GM19351 (cell line): ENCODE data around the gene ZNF544.
"Not testable (repeated sequence)": the region's sequence is repeated elsewhere in the genome, so short reads cannot be mapped to it uniquely, and the experiment has no call there.

Experiments used
- ATAC-seq: cut with Tn5 transposase; IDR thresholded peaks from one replicate; pipeline ENCODE4 v1.9.1; 2021; ENCODE audit warnings: mild to moderate bottlenecking, moderate library complexity; ENCODE audit not compliant: unreplicated experiment

The ZNF544 gene

DNA sequence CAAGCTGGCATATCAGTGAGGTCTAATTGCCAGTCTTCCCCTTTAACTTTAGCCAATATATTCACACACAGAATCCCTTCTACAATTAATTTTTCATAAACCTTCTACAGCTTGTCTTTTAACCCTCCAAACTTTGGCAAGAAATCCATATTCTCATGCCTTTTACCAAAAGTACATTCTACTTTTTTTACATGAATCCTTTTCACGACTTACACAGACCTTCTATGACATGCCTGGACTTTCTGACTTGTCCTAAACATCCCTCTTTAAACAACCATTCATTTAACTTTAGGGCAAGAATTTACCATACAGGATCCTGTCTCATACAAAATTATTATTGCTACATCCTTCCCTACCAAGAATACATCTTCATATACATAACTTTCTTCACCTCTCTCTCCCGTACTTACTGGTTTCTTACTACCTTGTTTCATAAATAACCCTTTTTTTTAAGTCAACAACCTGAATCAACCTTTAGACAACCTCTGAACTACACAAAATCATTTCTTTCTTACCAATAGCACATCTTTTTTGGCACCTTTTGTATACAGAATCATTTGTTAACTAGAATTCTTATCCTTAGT lies 23.5 kb downstream of the ZNF544 start:
- no peak for ATAC-seq

DNA sequence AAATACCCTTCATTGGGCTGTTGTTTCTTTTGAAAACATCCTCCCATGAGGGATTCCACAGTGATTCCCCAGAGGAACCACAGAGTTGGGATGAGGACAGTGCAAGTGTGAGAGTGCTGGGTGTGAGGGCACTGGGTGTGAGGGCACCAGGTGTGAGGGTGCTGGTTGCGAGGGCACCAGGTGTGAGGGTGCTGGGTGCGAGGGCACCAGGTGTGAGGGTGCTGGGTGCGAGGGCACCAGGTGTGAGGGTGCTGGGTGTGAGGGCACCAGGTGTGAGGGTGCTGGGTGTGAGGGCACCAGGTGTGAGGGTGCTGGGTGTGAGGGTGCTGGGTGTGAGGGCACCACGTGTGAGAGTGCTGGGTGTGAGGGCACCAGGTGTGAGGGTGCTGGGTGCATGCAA lies 29.5 kb downstream of the ZNF544 start:
- ATAC-seq = not testable (repeated sequence)

DNA sequence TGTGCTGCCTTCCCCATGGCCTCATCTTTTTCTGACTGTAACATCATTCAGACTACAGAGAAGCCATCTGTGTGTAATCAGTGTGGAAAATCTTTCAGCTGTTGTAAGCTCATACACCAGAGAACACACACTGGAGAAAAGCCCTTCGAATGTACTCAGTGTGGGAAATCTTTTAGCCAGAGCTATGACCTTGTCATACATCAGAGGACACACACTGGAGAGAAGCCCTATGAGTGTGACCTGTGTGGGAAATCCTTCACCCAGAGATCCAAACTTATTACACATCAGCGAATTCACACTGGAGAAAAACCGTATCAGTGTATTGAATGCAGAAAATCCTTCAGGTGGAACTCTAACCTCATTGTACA lies 32.9 kb downstream of the ZNF544 start:
- ATAC-seq = no peak

DNA sequence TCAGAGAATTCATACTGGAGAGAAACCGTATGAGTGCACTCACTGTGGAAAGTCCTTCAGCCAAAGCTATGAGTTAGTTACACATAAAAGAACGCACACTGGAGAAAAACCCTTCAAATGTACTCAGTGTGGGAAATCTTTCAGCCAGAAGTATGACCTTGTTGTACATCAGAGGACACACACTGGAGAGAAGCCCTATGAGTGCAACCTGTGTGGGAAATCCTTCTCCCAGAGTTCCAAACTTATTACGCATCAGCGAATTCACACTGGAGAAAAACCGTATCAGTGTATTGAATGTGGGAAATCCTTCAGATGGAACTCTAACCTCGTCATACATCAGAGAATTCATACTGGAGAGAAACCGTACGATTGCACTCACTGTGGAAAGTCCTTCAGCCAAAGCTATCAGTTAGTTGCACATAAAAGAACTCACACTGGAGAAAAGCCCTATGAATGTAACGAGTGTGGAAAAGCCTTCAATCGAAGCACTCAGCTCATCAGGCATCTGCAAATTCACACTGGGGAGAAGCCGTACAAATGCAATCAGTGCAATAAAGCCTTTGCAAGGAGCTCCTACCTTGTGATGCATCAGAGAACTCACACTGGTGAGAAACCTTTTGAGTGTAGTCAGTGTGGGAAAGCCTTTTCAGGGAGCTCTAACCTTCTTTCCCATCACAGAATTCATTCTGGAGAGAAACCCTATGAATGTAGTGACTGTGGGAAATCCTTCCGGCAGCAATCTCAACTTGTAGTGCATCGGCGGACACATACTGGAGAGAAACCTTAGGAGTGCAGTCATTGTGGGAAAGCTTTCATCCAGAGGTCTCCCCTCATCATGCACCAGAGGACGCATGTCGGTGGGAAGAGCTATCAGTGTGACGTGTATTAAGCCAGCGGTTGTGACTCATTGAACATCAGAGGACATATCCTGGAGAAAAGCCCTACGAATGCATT lies 33.5 kb downstream of the ZNF544 start:
- no peak for ATAC-seq

DNA sequence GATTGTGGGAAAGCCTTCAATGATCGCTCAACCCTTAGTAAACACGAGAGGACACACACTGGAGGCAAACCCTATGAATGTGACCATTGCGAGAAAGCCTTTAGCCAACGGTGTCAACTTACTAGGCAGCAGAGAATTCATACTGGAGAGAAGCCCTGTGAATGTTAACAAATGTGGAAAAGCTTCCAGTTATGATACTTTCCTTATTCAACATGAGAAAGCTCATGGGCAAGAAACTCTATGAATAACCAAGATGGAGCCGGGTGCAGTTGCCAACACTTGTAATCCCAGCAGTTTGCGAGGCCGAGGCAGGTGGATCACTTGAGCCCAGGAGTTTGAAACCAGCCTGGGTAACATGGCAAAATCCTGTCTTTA lies 34.2 kb downstream of the ZNF544 start:
- ATAC-seq = no peak

DNA sequence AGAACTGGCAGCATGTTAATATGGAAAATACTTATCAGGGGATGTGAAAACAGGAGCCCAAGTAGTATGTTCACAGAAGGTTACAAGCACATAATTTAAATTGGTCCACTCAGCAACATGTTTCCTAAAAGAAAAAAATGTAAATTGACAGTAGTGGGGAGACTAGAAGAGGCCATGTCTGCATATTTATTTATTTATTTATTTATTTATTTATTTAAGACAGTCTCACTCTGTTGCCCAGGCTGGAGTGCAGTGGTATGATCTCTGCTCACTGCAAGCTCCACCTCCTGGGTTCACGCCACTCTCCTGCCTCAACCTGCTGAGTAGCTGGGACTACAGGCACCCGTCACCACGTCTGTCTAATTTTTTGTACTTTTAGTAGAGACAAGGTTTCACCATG lies 36.4 kb downstream of the ZNF544 start:
- no peak for ATAC-seq

DNA sequence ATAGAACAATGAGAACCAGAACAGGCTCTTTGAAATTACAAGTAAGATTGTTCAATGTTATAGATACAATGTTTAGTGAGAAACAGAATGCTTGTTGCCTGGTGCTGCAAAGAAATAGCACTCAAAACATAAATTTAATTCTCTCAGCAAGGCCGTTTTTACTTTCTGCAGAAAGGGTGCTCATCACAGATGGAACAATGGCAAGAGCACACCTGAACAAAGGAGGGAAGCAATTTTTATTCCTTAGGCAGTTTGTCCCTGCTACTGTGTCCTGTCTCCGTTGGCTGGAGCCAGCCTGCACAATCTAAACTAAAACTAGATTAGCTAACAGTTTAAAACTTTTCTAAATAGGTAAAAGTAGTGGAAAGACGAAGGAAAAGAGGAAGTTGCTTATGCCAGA lies 39.6 kb downstream of the ZNF544 start:
- no peak for ATAC-seq

DNA sequence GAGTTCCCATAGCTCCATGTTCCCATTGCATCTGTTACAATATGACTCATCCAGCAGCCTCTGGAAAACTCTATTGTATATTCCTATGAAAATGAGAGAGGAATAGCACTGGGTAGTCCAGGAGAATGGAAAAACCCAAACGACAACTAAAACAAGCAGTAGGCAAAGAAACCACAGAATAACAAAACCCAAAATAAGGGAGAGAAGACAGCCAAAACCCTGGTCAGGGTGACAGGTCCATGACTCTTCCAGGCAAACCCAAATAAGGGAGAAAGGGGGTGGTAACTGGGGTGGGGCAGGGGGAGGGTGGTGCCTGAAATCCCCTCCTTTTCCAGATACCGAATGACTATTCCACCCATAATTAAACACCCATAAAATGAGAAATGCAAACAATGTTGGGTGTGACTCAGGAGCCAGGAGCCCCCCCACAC lies 46.1 kb downstream of the ZNF544 start:
- no peak for ATAC-seq

DNA sequence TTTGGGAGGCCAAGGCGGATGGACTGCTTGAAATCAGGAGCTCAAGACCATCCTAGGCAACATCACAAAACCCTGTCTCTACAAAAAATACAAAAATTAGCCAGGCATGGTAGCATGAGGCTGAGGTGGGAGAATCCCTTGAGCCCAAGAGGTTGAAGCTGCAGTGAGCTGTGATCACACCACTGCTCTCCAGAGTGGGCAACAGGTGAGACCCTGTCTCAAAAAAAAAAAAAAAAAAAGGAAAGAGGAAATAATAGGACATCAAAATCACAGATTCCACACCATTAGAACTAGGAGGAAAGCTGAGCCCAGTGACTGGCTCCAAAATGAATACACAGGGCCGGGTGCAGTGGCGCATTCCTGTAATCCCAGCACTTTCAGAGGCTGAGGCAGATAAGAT lies 46.9 kb downstream of the ZNF544 start:
- no peak for ATAC-seq

DNA sequence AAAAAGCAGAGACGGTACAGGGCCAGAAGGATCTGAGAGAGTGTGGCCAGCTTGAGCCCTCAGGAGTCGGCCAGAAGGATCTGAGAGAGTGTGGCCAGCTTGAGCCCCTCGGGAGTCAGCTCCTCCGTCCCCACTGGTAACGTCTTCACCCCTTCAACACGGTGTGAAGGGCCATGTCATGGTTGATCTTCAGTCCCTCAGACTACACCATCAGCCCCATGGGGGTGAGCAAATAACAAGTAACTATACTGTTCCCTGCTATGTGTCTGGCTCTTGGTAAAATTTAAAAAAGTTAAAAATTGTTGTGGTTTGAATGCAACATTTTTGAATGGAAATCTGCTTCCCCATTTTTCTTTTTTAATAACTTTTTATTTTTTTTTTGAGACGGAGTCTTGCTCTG lies 48.5 kb downstream of the ZNF544 start:
- no peak for ATAC-seq

DNA sequence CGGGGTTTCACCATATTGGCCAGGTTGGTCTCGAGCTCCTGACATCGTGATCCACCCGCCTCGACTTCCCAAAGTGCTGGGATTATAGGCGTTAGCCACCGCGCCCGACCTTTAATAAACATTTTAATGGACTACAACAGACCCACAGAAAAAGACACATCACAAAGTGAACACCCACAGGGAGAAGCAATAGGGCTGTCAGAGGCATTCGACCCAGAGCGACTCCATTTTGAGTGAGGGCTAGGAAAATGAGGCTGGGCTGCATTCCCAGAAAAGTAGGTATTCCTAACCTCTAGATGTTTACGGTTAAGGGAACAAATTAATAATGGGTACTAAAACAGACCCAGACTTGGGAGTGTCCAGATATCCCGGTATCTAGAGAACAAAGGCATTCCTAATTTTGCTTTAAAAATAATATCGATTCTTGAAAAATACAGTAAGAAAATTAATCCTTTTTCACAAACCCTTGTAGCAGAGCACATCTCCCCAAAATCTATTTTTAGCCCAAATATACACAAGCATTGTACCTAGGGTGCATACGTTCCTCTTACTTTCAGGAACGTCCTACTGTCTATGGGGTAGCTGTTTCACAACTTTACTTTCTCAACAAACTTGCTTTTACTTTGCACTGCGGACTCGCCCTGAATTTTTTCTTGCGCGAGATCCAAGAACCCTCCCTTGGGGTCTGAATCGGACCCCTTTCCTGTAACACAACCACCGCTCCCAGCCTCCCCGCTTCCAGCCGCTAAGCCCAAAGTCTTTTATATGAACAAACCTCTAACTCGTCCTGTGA lies 49.2 kb downstream of the ZNF544 start:
- ATAC-seq = peak; percentile 8

DNA sequence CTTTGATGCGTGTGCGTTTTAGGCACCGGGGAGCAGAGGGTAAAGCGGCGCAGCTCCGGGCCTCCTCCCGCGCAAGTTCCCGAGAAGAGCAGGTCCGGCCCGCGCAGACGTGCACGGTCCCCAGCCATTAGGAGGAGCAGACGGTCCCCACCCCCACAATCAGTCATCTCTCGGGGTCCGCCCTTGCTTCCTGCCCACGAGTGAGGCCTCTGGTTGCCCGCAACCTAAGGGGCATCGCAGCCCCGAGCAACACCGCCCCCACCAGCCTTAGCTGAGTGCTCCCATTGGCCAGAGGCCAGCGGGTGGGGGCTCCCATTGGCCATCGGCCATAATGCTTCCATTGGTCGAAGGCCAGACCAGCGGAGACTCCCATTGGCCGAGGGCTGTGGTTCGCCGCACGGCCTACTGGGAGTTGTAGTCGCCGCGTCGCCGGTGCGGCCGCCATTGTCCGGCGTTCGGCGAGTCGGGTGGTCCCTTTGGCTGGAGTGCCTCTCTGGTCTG lies 49.9 kb downstream of the ZNF544 start, which contains the start of gene ZNF8:
Gene ZNF8, plus strand, starts transcription at position 415 of the 501 bp plus-strand sequence. CDS start 127 bp downstream, outside the sequence.
- peak; percentile 93 for ATAC-seq

DNA sequence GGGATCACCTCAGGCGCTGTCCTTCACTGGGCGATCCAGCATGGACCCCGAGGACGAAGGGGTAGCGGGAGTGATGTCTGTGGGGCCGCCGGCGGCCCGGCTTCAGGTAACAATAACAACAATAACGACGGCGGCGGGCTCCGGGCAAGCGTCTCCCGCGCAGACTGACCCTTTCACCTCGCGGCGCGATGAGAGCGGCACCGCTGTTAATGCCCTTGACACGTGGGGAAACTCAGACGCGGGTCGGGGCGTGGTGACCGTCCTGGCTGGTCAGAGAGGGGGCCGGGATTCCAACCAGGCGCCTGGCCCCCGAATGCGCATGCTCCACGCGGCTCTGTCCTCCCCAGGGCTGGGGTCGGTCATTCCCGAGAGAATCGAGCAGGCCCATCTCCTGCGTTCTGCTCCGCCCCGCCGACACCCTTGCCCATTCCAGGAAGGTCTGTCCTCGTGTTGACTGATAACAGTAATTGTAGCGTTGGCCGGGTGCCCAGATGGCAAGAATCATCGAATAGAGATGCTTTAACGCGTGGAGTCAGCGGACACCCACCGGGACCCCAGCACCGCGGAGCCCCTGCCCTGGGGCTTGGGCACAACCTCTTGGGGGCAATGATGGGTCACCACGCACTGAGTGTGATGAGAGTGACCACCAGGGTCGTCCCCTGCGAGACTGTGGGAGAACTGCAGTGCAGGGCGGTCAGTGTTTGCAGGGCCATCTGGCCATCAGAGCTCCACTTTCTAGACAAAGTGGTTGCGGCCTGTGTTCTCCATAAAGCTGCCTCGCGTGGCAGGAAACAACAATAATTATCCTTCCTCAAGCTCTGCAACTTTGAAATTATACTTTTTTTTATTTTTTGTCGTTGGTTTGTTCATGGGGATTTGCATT lies 50.6 kb downstream of the ZNF544 start:
- ATAC-seq = peak; percentile 26

DNA sequence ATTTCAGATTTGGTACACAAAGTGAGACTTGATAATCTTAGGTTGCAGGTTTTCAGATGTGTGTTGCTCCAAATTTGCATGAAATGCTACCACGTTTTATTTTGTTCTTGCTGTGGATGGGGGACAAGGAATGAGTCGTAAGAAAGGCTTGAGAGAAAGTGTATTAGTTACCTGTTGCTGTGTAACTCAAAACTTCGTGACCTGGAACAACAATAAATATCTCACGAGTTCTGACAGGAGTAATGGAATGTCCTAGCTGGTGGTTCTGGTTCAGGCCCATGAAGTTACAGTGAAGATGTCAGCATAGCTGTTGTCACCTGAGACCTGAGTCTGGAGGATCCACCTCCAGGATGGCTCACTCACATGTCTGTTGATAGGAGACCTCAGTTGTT lies 51.2 kb downstream of the ZNF544 start:
- no peak for ATAC-seq

DNA sequence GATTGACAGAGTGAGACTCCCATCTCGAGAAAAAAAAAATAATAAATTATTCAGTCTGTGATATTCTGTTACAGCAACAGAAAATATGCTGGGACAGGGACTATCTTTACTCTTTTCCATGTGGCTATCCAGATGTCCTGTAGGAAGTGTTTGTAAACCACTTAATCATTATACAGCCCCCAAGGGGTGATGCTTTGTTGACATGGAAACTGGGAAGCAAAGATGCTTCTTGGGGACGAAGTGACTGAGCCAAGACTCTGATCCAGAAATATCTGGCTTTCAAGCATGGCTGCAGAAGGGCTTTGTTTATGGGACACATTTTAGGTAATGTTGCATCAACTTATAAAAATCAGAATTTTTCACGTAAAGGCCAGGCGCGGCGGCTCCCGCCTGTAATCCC lies 55.5 kb downstream of the ZNF544 start:
- no peak for ATAC-seq

DNA sequence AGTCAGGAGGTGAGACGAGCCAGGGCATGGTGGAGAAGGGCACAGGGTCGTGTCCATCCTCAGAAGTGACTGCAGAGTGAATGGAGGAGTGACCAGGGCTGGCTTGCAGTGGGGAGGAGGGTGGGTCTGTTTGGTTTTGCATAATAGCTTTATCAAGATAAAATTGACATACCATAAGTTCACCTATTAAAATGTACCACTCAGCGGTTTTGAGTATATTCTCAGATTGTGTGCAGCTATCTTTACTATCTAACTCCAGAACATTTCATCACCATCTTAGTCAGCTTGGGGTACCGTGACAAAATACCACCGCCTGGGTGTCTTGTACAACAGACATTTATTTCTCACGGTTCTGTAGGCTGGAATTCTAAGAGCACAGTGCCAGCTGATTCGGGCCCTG lies 63.2 kb downstream of the ZNF544 start:
- ATAC-seq = no peak

DNA sequence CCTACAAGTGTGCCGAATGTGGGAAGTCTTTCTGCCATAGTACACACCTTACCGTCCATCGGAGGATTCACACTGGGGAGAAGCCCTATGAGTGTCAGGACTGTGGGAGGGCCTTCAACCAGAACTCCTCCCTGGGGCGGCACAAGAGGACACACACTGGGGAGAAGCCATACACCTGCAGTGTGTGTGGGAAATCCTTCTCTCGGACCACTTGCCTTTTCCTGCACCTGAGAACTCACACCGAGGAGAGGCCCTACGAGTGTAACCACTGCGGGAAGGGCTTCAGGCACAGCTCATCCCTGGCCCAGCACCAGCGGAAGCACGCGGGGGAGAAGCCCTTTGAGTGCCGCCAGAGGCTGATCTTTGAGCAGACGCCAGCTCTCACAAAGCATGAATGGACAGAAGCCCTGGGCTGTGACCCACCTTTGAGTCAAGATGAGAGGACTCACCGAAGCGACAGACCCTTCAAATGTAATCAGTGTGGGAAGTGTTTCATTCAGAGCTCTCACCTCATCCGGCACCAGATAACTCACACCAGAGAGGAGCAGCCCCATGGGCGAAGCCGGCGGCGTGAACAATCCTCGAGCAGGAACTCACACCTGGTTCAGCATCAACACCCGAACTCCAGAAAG lies 66.1 kb downstream of the ZNF544 start:
- no peak for ATAC-seq

DNA sequence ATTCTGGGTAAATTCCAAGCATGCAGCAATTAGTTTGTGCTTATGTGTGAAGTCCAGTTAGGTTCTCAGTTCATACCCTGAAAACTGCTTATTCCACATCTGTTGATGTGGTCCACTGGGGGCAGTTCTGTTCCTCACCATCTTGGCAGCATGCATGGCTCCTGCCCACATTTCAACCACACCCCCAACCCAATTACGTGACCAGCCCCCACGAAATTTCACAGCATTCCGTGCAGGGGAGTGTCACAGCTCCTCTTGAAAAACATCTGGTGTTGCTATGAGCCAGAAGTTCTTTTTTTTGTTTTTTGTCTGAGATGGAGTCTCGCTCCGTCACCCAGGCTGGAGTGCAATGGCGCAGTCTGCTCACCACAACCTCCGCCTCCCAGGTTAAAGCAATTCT lies 67.4 kb downstream of the ZNF544 start:
- ATAC-seq = no peak

DNA sequence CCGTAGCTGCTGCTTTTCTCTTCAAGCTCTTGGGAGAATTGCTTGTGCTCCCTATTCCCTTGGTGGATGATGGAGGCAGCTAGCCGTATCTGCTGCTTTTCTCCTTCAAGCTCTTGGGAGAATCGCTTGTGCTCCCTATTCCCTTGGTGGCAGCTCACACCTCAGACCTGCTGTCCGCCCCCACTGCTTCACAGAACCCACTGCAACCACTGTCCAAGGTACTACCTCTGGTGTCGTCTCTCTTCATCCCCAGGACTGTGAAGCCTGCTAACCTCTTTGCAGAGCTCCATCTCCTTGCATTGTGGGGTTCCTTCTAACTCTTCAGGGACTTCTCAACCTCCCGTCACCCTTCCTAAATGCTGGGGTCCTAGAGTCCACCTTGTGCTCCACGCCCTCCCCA lies 71.9 kb downstream of the ZNF544 start:
- no peak for ATAC-seq

DNA sequence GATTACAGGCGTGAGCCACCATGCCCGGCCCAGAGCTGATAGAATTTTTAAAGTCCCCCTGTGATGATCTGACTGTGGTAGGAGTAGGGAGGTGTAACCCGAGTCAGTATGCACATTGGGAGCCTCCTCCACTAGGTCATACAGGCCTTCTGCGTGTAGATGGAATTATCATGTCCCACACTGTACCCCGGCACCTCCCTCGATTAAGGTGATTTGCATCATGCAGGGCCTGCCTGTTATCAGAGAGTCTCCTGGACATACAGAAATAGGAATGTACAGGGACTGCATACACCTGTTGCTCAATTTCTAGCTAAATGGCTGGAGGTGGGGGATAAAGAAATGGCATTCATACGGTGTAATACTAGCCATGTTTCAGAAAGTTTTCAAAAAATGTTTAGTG lies 75.5 kb downstream of the ZNF544 start:
- ATAC-seq = no peak
